Panc1 (cell line): ENCODE results near the gene CNTN1. TPM values are rescaled to one million over a fixed set of nuclear protein-coding genes. Genes with fewer than 3 reads are reported as not detected.

Source experiments
- ATAC-seq: fragments of 200-7000 bp; cut with Tn5 transposase; 2 replicates; pipeline ENCODE4 v1.9.1; 2020; ENCODE audit warnings: mild to moderate bottlenecking, moderate library complexity
- BruUV-seq: library from RNA; stranded (reverse); fragments of 400-500 nt; replicated peaks from 2 replicates; lab custom pipeline; 2021; lab: Mats Ljungman, UMichigan
- CTCF ChIA-PET: fragments of 300-600 bp; sonication (Branson Sonifier 250); formaldehyde crosslinking; loops from one replicate; lab custom pipeline; 2022; ENCODE audit warnings: antibody characterized with exemption; lab: Charles Lee
- POLR2A ChIA-PET: fragments of 300-600 bp; sonication (Branson Sonifier 250); formaldehyde crosslinking; loops from one replicate; lab custom pipeline; 2022; ENCODE audit warnings: antibody characterized with exemption; lab: Charles Lee
- DNase-seq: peaks from one replicate; pipeline ENCODE4 v3.0.0-alpha.2; 2010; ENCODE audit warnings: low read depth, low spot score
- H3K27ac ChIP-seq: 2 replicates; pipeline ENCODE4 v1.5.1; 2011; ENCODE audit warnings: mild to moderate bottlenecking, low read length, inconsistent platforms
- H3K27me3 ChIP-seq: fragments of 200-500 bp; sonication (Bioruptor generic); 2 replicates; pipeline ENCODE4 v1.6.0; 2014; ENCODE audit warnings: low read length, inconsistent platforms; ENCODE audit not compliant: control insufficient read depth, insufficient read depth
- H3K36me3 ChIP-seq: fragments of 200-500 bp; sonication (Bioruptor generic); 2 replicates; pipeline ENCODE4 v1.5.1; 2014; ENCODE audit warnings: inconsistent platforms, mild to moderate bottlenecking, low read length, moderate library complexity; ENCODE audit not compliant: control insufficient read depth, insufficient read depth
- H3K4me1 ChIP-seq: 2 replicates; pipeline ENCODE4 v1.5.1; 2011; ENCODE audit warnings: inconsistent platforms, mild to moderate bottlenecking, low read length, moderate library complexity; ENCODE audit not compliant: control insufficient read depth, insufficient read depth
- H3K4me3 ChIP-seq, 2 experiments: 2 replicates each; pipeline ENCODE4 v1.5.1; 2011 to 2012; ENCODE audit warnings: low read depth in 2 of 2, low read length in 2 of 2, mild to moderate bottlenecking in 2 of 2, inconsistent platforms in 1 of 2, moderate library complexity in 1 of 2
- H3K9me3 ChIP-seq: fragments of 200-500 bp; sonication (Bioruptor generic); 2 replicates; pipeline ENCODE4 v1.5.1; 2014; ENCODE audit warnings: low read depth, mild to moderate bottlenecking, inconsistent platforms, low read length, moderate library complexity; ENCODE audit not compliant: control insufficient read depth, insufficient read depth
- CTCF ChIP-seq: fragments of 450-650 bp; IDR thresholded peaks from 2 replicates; pipeline ENCODE4 v1.5.1; 2017; ENCODE audit warnings: mild to moderate bottlenecking
- POLR2AphosphoS5 ChIP-seq: IDR thresholded peaks from 2 replicates; pipeline ENCODE4 v1.6.1; 2012; ENCODE audit warnings: mild to moderate bottlenecking, low read depth, low read length, moderate library complexity
- SIN3A ChIP-seq: IDR thresholded peaks from 2 replicates; pipeline ENCODE4 v1.6.1; 2012; ENCODE audit warnings: low read depth, mild to moderate bottlenecking, low read length, moderate library complexity, borderline replicate concordance; ENCODE audit not compliant: insufficient read depth
- TCF7L2 ChIP-seq: IDR thresholded peaks from 2 replicates; pipeline ENCODE4 v1.6.1; 2011; ENCODE audit warnings: mild to moderate bottlenecking, low read depth, low read length, inconsistent platforms
- in situ Hi-C: cut with HindIII; loops from 2 replicates; pipeline ENCODE4 v1.10.0; 2016; ENCODE audit warnings: low sequenced_read_pairs, low pct_unique_long_range_greater_than_20kb
- intact Hi-C: fragments of 100-400 bp; cut with micrococcal nuclease; formaldehyde crosslinking; loops from one replicate; pipeline ENCODE4 v1.10.0; 2022; ENCODE audit not compliant: unreplicated experiment
- total RNA-seq: library from RNA; stranded (reverse); gene quantifications from one replicate; pipeline ENCODE4 v1.2.1, GENCODE V29; 2021; ENCODE audit not compliant: unreplicated experiment
- TF ChIP-seq, protein P1 (sequence below), 2 experiments: IDR thresholded peaks; 2 replicates each; pipeline ENCODE4 v1.6.1; 2011 to 2012; ENCODE audit warnings: low read depth in 2 of 2, control low read depth in 1 of 2, low read length in 1 of 2, mild to moderate bottlenecking in 1 of 2, moderate library complexity in 1 of 2; ENCODE audit not compliant: insufficient read depth in 1 of 2

Gene CNTN1
- total RNA-seq, 1 experiment from 2014 or later, result not detected

GRCh38 chr12:41121374-41121773 is 429.1 kb downstream of the CNTN1 start:
- ChIA-PET CTCF (no interaction called here), POLR2A (no interaction called here)
- Histone ChIP-seq H3K4me3 (no peak overlapping the region), H3K27me3 (no peaks in the 10 kb centered on the region), H3K27ac (no peak overlapping the region), H3K4me1 (no peaks in the 10 kb centered on the region), H3K9me3 (no peaks in the 10 kb centered on the region), H3K36me3 (no peaks in the 10 kb centered on the region)
- ATAC-seq (no peak), DNase-seq (no peak)
- intact Hi-C loops, result no loop called here
- TF ChIP-seq, protein P1, sequence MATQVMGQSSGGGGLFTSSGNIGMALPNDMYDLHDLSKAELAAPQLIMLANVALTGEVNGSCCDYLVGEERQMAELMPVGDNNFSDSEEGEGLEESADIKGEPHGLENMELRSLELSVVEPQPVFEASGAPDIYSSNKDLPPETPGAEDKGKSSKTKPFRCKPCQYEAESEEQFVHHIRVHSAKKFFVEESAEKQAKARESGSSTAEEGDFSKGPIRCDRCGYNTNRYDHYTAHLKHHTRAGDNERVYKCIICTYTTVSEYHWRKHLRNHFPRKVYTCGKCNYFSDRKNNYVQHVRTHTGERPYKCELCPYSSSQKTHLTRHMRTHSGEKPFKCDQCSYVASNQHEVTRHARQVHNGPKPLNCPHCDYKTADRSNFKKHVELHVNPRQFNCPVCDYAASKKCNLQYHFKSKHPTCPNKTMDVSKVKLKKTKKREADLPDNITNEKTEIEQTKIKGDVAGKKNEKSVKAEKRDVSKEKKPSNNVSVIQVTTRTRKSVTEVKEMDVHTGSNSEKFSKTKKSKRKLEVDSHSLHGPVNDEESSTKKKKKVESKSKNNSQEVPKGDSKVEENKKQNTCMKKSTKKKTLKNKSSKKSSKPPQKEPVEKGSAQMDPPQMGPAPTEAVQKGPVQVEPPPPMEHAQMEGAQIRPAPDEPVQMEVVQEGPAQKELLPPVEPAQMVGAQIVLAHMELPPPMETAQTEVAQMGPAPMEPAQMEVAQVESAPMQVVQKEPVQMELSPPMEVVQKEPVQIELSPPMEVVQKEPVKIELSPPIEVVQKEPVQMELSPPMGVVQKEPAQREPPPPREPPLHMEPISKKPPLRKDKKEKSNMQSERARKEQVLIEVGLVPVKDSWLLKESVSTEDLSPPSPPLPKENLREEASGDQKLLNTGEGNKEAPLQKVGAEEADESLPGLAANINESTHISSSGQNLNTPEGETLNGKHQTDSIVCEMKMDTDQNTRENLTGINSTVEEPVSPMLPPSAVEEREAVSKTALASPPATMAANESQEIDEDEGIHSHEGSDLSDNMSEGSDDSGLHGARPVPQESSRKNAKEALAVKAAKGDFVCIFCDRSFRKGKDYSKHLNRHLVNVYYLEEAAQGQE (IDR thresholded peaks at IDR 0.05; ENCODE audit: insufficient read depth in 1 of 2, low read depth in 2 of 2, low read length in 1 of 2), result no peak
- no peak for TF ChIP-seq TCF7L2
- TF ChIP-seq CTCF, result no peak
- TF ChIP-seq SIN3A, result no peak
- no peak for TF ChIP-seq POLR2AphosphoS5
- BruUV-seq, result no TSS peak
- in situ Hi-C loops, result no loop called here
